Cardiac muscle cell (in vitro differentiated cells and primary cell): ENCODE measurements around the gene ATG16L2. TPM values are rescaled to one million over a fixed set of nuclear protein-coding genes. Genes with fewer than 3 reads are reported as not detected.

ENCODE experiments used
- DNase-seq, 2 donors: peaks; one replicate each; pipeline versions ENCODE4 v3.0.0 to v3.0.0-alpha.2; 2010 to 2017; ENCODE audit warnings: low read depth in 1 of 2, low spot score in 1 of 2
- H3K27ac ChIP-seq: fragments of 200-600 bp; sonication (generic); 2 replicates; pipeline ENCODE4 v1.5.1; 2016
- H3K27me3 ChIP-seq: fragments of 200-600 bp; sonication (generic); 2 replicates; pipeline ENCODE4 v1.6.0; 2016; ENCODE audit warnings: control low read depth
- H3K36me3 ChIP-seq: fragments of 200-600 bp; sonication (generic); 2 replicates; pipeline ENCODE4 v1.5.1; 2016; ENCODE audit warnings: control low read depth
- H3K4me1 ChIP-seq: fragments of 200-600 bp; sonication (generic); 2 replicates; pipeline ENCODE4 v1.8.1; 2017; ENCODE audit warnings: low read depth, mild to moderate bottlenecking, mixed run types
- H3K4me3 ChIP-seq: fragments of 200-600 bp; sonication (generic); 2 replicates; pipeline ENCODE4 v1.5.1; 2016; ENCODE audit warnings: mild to moderate bottlenecking
- H3K9me3 ChIP-seq: fragments of 200-600 bp; sonication (generic); 2 replicates; pipeline ENCODE4 v1.5.1; 2017; ENCODE audit warnings: low read depth, mild to moderate bottlenecking, control low read depth
- polyA plus RNA-seq: library from polyadenylated mRNA; unstranded; fragments of >200 nt; fragmentation: Nextera tagmentation; extraction: Ambion mirVana; gene quantifications from 2 replicates; pipeline ENCODE4 v1.2.1, GENCODE V29; 2016
- total RNA-seq: library from RNA; depleted of rRNA; stranded (reverse); fragments of >200 nt; gene quantifications from 2 replicates; pipeline ENCODE4 v1.2.3, GENCODE V29; 2016
- TF ChIP-seq, protein P1 (sequence below): IDR thresholded peaks from 2 replicates; pipeline ENCODE4 v1.5.1; 2012; ENCODE audit warnings: low read depth, mild to moderate bottlenecking, low read length

The ATG16L2 gene
- total and polyA plus RNA-seq, 2 experiments from 2014 or later: 47.8 to 66.8 TPM

DNA sequence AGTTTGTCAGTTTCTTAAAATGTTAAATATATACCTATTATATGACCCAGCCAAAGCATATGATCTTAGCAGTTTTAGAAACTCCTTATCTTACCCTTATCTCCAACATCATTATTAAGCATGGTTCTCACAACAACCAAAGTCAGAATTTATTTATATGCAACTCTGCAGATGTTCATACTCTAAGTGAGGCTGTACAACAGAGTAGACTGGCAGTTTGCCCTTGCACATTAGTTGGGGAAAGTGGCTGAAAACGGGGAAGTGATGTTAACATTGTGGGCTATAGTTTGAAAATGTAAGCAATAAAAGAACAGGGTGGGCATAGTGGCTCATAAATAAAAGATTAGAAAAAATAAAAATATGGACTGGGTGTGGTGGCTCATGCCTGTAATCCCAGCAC lies 49.7 kb downstream of the ATG16L2 start:
- Histone ChIP-seq H3K36me3 (no peaks in the 10 kb centered on the region), H3K9me3 (no peaks in the 10 kb centered on the region), H3K4me3 (no peak overlapping the region), H3K4me1 (peaks cover 3% of the 10 kb centered on the region), H3K27me3 (no peaks in the 10 kb centered on the region), H3K27ac (no peak overlapping the region)
- TF ChIP-seq, protein P1, sequence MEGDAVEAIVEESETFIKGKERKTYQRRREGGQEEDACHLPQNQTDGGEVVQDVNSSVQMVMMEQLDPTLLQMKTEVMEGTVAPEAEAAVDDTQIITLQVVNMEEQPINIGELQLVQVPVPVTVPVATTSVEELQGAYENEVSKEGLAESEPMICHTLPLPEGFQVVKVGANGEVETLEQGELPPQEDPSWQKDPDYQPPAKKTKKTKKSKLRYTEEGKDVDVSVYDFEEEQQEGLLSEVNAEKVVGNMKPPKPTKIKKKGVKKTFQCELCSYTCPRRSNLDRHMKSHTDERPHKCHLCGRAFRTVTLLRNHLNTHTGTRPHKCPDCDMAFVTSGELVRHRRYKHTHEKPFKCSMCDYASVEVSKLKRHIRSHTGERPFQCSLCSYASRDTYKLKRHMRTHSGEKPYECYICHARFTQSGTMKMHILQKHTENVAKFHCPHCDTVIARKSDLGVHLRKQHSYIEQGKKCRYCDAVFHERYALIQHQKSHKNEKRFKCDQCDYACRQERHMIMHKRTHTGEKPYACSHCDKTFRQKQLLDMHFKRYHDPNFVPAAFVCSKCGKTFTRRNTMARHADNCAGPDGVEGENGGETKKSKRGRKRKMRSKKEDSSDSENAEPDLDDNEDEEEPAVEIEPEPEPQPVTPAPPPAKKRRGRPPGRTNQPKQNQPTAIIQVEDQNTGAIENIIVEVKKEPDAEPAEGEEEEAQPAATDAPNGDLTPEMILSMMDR: no peak
- no peak for DNase-seq

DNA sequence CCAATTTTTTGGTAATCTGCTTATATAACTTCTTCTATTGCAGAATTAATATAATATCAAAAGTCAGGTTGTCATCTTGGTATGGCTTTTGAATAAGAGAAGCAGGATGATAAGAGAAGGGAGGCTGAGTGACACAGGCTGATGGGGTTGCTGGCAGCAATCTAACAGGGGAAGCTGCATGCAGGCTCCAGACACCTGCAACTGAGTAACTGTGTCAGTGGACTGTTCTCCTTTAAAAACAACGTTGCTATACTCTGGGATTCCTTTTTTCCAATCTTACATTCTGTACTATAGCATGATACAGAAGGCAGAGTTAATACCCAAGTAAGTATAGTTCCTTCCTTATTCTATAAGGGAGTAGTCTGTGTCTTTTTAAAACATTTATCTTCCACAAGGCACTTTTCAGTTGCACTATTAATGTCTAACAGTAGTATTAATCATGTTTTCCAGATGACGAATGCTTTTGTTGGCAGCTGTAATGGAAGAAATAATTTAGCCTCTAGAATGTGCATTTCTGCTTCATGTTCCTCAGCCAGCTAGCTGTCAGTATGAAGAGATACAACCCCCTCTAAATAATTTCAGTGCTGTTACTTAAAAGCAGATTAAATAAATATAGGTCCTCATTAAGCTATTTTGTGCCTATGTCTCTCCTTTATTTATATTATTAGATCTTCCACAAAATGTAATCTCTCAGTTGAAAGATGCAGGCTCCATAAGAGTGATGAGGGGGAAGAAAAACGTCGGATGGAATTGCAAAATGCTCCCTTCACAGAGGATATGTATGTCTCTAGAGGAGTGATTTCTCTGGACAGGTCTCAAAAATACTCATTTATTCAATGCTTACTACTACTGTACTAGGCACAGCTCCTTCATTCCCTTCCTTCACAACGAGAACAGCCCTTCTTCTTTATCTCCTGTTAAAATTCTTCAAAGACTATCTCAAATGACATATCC lies 50.8 kb downstream of the ATG16L2 start:
- Histone ChIP-seq H3K27ac (peak overlapping the region; percentile 14), H3K9me3 (no peaks in the 10 kb centered on the region), H3K4me3 (no peak overlapping the region), H3K36me3 (no peaks in the 10 kb centered on the region), H3K4me1 (peaks cover 3% of the 10 kb centered on the region), H3K27me3 (no peaks in the 10 kb centered on the region)
- peak in 1 of 2 donors; percentile 84 for DNase-seq
- TF ChIP-seq, protein P1: no peak

- Histone ChIP-seq H3K27me3 (no peaks in the 10 kb centered on the region), H3K27ac (no peak overlapping the region), H3K9me3 (no peaks in the 10 kb centered on the region), H3K4me3 (no peak overlapping the region), H3K4me1 (peaks cover 3% of the 10 kb centered on the region), H3K36me3 (no peaks in the 10 kb centered on the region)
- DNase-seq: no peak
- TF ChIP-seq, protein P1: no peak
Observed at GRCh38 chr11:72867970-72868369, 53.8 kb downstream of the ATG16L2 start.

- H3K9me3 ChIP-seq: no peaks in the 10 kb centered on the region
Observed at GRCh38 chr11:72869831-72870230, 55.6 kb downstream of the ATG16L2 start.

GRCh38 chr11:72871119-72871518 lies 56.9 kb downstream of the ATG16L2 start:
- no peaks in the 10 kb centered on the region for H3K9me3 ChIP-seq
- no peaks in the 10 kb centered on the region for H3K27me3 ChIP-seq
- no peaks in the 10 kb centered on the region for H3K4me1 ChIP-seq
- TF ChIP-seq, protein P1: no peak
- peak in 1 of 2 donors; percentile 59 for DNase-seq
- H3K27ac ChIP-seq: no peak overlapping the region
- H3K36me3 ChIP-seq: no peaks in the 10 kb centered on the region
- H3K4me3 ChIP-seq: no peak overlapping the region

More at GRCh38 chr11:72869831-72870230, 55.6 kb downstream of the ATG16L2 start:
- no peaks in the 10 kb centered on the region for H3K36me3 ChIP-seq
- H3K27me3 ChIP-seq: no peaks in the 10 kb centered on the region
- H3K4me1 ChIP-seq: peaks cover 1% of the 10 kb centered on the region
- TF ChIP-seq, protein P1: no peak
- DNase-seq: no peak
- no peak overlapping the region for H3K4me3 ChIP-seq
- H3K27ac ChIP-seq: no peak overlapping the region
